MCF 10A (cell line): ENCODE data around the gene DHX38. TPM values are rescaled to one million over a fixed set of nuclear protein-coding genes. Genes with fewer than 3 reads are reported as not detected.

Experiments
- BruUV-seq: library from RNA; stranded (reverse); fragments of 400-500 nt; replicated peaks from 2 replicates; lab custom pipeline; 2021; lab: Mats Ljungman, UMichigan
- CTCF ChIA-PET: fragments of 300-600 bp; sonication (Branson Sonifier 250); formaldehyde crosslinking; extraction: SDS; loops from one replicate; lab custom pipeline; 2021; ENCODE audit warnings: antibody characterized with exemption, inconsistent platforms; lab: Yijun Ruan, JAX
- POLR2A ChIA-PET: fragments of 300-600, 350-650 bp; sonication (Branson Sonifier 250); formaldehyde crosslinking; extraction: SDS; loops from one replicate; lab custom pipeline; 2020; ENCODE audit warnings: antibody characterized with exemption, inconsistent platforms; lab: Yijun Ruan, JAX
- DNase-seq: peaks from one replicate; pipeline ENCODE4 v3.0.0-alpha.2; 2018; ENCODE audit not compliant: unreplicated experiment
- H3K27ac Mint-ChIP-seq: one replicate; pipeline ENCODE4 v1.8.0; 2022; ENCODE audit warnings: mild to moderate bottlenecking, low read depth, mixed read lengths; ENCODE audit not compliant: unreplicated experiment
- H3K27me3 Mint-ChIP-seq: one replicate; pipeline ENCODE4 v1.8.0; 2022; ENCODE audit warnings: mixed read lengths; ENCODE audit not compliant: insufficient read depth, unreplicated experiment
- H3K36me3 Mint-ChIP-seq: one replicate; pipeline ENCODE4 v1.8.0; 2022; ENCODE audit warnings: mild to moderate bottlenecking, moderate library complexity, mixed read lengths; ENCODE audit not compliant: insufficient read depth, unreplicated experiment
- H3K4me1 Mint-ChIP-seq: one replicate; pipeline ENCODE4 v1.8.0; 2022; ENCODE audit warnings: mixed read lengths; ENCODE audit not compliant: insufficient read depth, unreplicated experiment
- H3K4me3 Mint-ChIP-seq: one replicate; pipeline ENCODE4 v1.8.0; 2022; ENCODE audit warnings: mild to moderate bottlenecking, moderate library complexity, mixed read lengths; ENCODE audit not compliant: unreplicated experiment
- H3K9me3 Mint-ChIP-seq: one replicate; pipeline ENCODE4 v1.8.0; 2022; ENCODE audit warnings: mixed read lengths; ENCODE audit not compliant: unreplicated experiment
- CTCF ChIP-seq: fragments of 200-600 bp; IDR thresholded peaks from one replicate; pipeline ENCODE4 v1.8.0; 2022; ENCODE audit warnings: antibody characterized with exemption, mild to moderate bottlenecking; ENCODE audit not compliant: unreplicated experiment
- intact Hi-C: fragments of 100-400 bp; cut with micrococcal nuclease; formaldehyde crosslinking; loops from 2 replicates; pipeline ENCODE4 v1.14.1; 2022
- total RNA-seq: library from RNA; stranded (reverse); gene quantifications from 2 replicates; pipeline ENCODE4 v1.2.3, GENCODE V29; 2022

The DHX38 gene
- total RNA-seq, 1 experiment from 2014 or later: 65.2 TPM

DNA sequence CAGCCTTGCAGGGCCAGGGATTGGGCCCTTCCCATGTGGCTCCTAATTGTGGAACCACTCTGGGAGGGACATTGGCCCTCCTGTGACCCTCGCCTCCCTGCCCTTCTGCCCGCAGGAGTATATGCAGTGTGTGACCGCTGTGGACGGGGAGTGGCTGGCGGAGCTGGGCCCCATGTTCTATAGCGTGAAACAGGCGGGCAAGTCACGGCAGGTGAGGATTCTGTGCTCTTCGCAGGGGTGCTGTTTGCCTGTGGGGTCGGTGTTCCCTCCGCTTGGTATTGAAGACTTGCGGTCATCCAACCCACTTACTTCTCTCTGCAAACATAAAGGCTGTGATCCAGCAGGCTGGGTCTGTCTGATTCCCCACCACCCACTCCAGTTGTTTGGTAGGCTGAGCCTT lies 15.7 kb downstream of the DHX38 start:
- no peak for TF ChIP-seq CTCF
- no peak for DNase-seq
- ChIA-PET POLR2A (no interaction called here), CTCF (interaction anchor here (0.8 kb wide), 1 partner anchor 662 kb away, joined by 4 read pairs; no protein-coding TSS in a partner anchor)
- intact Hi-C loops: no loop called here
- H3K27ac Mint-ChIP-seq: no peak overlapping the region
- no peaks in the 10 kb centered on the region for H3K9me3 Mint-ChIP-seq
- no peak overlapping the region for H3K4me3 Mint-ChIP-seq
- no peaks in the 10 kb centered on the region for H3K4me1 Mint-ChIP-seq
- no peaks in the 10 kb centered on the region for H3K27me3 Mint-ChIP-seq
- H3K36me3 Mint-ChIP-seq: peaks cover 89% of the 10 kb centered on the region
- BruUV-seq: no TSS peak

DNA sequence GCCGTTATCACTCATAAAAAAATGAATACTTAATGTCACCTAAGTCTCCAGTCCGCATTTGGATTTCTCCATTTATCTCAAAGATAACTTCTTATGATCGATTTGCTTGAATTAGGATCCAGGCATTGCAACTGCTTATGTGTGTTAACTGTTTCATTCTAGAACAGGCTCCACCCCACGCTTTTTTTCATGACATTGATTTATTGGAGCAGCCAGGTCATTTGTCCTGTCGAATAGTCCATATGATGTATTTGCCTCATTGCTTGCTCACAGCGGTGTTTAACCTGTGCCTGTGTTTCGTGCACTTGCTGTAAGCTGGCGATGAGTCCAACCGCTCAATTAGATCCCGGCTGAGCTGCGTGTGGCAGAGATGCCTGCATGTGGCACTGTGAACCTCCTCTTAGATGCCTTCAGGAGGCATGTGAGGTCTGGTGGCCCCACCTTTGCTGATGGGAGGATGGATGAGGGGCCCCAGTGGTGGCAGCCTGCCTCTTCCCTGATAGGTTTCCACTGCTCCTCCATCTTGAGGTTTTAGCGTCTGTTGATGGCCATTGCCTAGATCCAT lies 16.4 kb downstream of the DHX38 start:
- no peak for DNase-seq
- ChIA-PET POLR2A (no interaction called here), CTCF (interaction anchor here (0.6 to 2.5 kb wide), 3 partner anchors 15 to 1261 kb away, joined by 3 to 16 read pairs (median 4); no protein-coding TSS in a partner anchor)
- Mint-ChIP-seq H3K9me3 (no peaks in the 10 kb centered on the region), H3K27ac (no peak overlapping the region), H3K4me1 (no peaks in the 10 kb centered on the region), H3K27me3 (no peaks in the 10 kb centered on the region), H3K4me3 (no peak overlapping the region), H3K36me3 (peaks cover 82% of the 10 kb centered on the region)
- intact Hi-C loops: no loop called here
- no TSS peak for BruUV-seq
- TF ChIP-seq CTCF: no peak

- Mint-ChIP-seq H3K9me3 (no peaks in the 10 kb centered on the region), H3K27me3 (no peaks in the 10 kb centered on the region), H3K27ac (no peak overlapping the region), H3K4me3 (no peak overlapping the region), H3K4me1 (no peaks in the 10 kb centered on the region), H3K36me3 (peaks cover 73% of the 10 kb centered on the region)
- DNase-seq: no peak
- intact Hi-C loops: no loop called here
- TF ChIP-seq CTCF: no peak
- no TSS peak for BruUV-seq
- CTCF ChIA-PET: interaction anchor here (0.6 to 2.5 kb wide), 3 partner anchors 11 to 810 kb away, joined by 4 to 16 read pairs (median 4); no protein-coding TSS in a partner anchor
- POLR2A ChIA-PET: interaction anchor here (0.6 kb wide), 1 partner anchor 24 kb away, joined by 3 read pairs; no protein-coding TSS in a partner anchor
Observed at GRCh38 chr16:72110662-72111615, 17.3 kb downstream of the DHX38 start.
